HG02623 (cell line): ENCODE data around the gene LPP.

Experiments
- ATAC-seq: cut with Tn5 transposase; IDR thresholded peaks from one replicate; pipeline ENCODE4 v1.9.1; 2021; ENCODE audit warnings: moderate library complexity; ENCODE audit not compliant: unreplicated experiment

Gene LPP

GRCh38 chr3:188270423-188270972 is 116.5 kb downstream of the LPP start:
- ATAC-seq = no peak

GRCh38 chr3:188271226-188271914 is 117.4 kb downstream of the LPP start:
- ATAC-seq = no peak

- no peak for ATAC-seq
Observed at GRCh38 chr3:188272481-188273372, 118.8 kb downstream of the LPP start.

- no peak for ATAC-seq
Observed at GRCh38 chr3:188274249-188274915, 120.4 kb downstream of the LPP start.

DNA sequence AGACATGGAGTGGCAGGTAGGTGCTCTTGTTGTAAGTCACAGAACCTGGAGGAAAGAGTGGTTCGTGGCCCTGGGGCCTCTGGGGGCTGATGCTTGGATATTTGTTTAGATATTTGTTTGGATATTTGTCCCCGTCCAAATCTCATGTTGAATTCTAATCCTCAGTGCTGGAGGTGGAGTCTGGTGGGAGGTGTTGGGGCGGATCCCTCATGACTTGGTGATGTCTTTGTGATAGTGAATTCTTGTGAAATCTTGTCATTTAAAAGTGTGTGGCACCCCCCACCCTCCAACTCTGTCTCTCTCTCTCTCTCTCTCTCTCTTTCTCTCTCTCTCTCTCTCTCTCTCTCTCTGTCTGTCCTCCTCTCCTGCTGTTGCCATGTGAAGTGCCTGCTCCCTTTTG is 122.4 kb downstream of the LPP start:
- no peak for ATAC-seq

- ATAC-seq = no peak
Observed at GRCh38 chr3:188278717-188279324, 124.9 kb downstream of the LPP start.

GRCh38 chr3:188279502-188280335 is 125.8 kb downstream of the LPP start:
- ATAC-seq = no peak

DNA sequence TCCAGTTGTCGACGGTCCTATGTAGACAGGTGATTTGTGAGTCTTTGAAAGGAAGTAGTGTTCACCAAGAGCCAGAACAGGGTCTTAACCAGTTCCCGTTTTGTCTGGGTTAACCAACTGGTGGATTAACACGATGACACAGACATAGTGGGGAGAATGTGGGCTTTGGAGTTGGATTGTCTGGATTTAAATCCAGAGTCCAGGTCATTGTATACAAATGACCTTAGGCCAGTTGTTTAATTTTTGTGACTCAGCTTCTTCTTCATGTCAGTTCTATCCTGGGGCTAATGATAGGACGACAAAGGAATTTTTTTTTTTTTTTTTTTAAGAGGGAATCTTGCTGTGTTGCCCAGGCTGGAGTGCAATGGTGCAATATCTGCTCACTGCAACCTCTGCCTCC is 126.7 kb downstream of the LPP start:
- no peak for ATAC-seq

DNA sequence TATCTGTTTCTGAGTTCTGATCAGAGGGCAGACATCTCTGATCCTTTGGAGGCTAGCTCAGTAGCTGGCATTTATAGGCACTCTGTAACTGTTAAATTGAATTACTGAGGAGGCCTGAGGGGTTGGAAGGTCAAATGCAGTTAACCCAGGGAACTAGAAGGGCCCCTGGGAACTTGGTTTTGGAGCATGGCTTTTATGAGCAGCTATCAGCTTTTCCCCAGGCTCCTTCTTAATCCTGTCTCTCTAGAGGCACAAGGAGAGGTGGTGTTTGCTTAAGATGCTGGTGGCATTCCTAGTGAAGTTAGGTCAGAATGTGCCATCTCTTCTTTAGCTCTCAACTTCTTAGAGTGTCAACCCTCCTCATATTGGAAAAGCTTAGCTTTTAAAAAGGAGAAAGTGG is 128.9 kb downstream of the LPP start:
- ATAC-seq = no peak

GRCh38 chr3:188283347-188283746 is 129.4 kb downstream of the LPP start:
- no peak for ATAC-seq

DNA sequence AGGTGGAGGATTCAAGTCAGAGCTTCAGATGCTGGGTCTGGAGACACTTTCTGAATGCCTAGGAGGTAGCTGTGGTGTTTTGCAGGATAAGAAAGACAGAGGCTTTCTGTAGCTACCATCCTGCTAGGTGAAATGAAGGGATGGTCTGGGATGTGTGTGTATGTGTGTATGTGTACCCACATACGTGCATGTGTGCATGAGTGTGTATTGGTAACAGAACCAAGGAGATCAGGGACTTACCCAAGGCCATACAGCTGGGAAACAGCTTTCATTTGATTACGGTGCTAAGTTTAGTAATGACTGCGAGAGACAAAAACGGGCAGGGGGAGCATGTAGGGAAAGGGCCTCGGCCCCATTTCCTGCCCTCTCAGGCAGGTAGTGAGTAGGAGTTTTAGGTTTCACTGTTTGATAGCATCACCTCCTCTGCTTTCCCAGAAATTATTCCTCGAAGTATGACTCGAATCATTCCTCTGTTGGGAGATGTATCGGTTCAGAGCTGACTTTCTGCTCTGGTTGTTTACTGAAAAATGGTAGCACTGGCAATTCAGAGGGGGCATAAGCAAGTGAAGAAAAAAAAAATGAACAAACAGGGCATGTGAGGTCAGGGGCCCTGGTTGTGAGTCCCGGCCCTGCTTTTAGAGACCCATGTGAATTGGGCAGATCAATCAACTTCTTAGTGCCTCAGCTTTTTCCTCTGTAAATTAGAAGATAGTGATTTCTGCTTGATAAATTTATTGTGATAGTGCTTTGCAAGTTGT is 130.7 kb downstream of the LPP start:
- no peak for ATAC-seq

- ATAC-seq = no peak
Observed at GRCh38 chr3:188286087-188286513, 132.1 kb downstream of the LPP start.

- no peak for ATAC-seq
Observed at GRCh38 chr3:188287339-188287738, 133.4 kb downstream of the LPP start.

DNA sequence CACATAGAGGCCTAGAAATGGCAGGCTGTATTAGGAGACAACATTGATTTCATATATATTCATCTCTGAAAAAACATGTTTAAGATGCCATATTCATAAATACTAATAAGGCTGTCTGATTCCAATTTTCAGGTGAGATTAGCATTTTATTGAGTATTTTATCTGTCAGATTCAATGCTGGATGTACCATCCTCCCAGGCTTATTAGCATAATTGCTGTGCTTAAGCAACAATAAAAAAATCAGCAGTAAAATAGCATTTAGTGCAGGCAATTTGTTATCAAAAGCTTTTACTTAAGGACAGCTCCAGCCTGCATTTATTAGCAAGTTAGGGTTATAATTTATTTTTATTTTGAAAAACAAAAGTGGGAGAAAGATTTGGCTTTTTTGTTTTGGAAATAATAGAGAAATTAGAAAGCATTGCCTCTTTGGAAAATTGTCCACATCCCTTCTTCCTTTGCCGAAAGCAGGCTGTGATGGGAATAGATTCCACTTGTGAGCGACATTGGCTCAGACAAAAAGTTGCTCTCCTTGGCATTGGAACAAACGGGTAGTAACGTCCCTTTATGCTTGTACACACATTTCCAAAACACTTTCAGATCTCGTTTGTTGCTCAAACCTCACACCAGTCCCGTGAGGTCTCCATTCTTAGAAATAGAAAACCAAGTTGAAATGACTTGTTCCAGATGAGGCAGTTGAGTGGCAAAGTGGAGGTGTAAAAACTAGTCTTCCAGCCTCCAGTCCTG is 134.0 kb downstream of the LPP start:
- ATAC-seq = no peak

GRCh38 chr3:188292251-188292650 is 138.3 kb downstream of the LPP start:
- no peak for ATAC-seq

DNA sequence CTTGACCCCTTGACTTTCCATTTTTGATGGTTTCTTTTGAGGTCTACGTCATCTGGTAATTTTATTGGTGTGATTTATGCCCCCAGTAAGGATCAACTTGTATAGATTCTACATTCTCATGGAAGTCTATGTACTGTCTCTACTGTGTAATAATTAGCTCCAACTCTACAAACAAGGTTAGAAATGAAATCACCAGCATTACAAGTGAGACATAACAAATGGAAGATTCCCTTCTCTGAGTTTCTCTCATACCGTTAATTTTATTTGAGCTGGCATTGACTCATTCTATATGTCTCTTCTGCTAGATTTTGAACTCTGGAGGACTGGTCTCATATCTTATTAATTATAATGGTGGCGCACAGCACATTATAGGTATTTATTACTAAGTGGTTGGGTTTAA is 138.9 kb downstream of the LPP start:
- ATAC-seq = no peak

DNA sequence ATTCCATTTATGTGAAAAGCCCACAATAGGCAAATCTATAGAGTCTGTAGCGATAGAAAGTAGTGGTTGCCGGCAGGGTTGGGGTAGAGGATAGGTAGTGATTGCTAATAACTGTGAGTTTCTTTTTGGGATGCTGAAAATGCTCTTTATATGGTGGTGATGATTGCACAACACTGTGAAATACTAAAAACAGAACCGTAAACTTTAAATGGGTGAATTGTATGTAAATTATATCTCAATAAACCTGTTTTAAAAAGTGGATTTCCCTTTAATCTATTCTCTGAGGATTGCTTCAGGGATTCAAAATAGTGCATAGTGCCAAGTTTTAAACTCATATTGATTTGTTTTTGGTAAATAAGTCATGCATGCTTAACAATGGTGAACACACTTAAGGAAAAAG is 140.2 kb downstream of the LPP start:
- ATAC-seq = no peak

DNA sequence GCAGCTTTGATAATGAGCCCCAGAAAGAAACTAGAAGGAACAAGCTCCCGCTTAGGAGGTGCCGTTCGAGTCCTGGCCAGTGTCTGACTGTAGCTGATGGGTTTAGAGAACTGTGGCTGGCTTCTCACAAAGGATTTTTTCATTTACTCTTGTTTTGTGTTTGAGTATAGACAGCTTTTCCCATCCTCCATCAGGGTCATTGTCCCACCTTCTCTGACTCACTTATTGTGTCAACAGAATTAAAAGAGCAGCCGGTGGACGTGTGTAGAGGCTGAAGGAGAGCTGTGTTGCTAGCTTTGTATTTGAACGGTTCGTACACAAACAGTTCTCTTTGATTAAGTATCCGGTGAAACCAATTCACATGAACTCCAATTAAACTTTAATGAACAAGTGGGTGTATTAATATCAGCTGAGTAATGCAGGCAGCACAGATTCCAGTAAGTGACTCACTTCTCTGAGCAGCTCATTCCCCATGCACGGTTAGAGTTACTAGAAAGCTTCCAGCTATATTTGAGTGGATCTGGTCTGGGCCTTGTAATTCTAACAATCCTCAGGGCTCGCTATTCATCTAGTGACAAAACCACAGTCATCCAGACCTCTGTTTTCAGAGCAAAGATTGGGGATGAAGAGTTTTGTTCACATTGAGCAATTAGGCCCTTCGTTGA is 141.0 kb downstream of the LPP start:
- ATAC-seq = no peak
